H1 (cell line): Measurements from ENCODE around the gene DPM2. TPM values are rescaled to one million over a fixed set of nuclear protein-coding genes. Genes with fewer than 3 reads are reported as not detected.
A peak's percentile ranks its signal among the peaks of the same experiment; 100 is the strongest.

Source experiments
- BCL11A ChIP-seq, 2 experiments: IDR thresholded peaks; one replicate each; pipeline ENCODE4 v1.6.1; 2011; ENCODE audit warnings: low read depth in 2 of 2, low read length in 2 of 2, mild to moderate bottlenecking in 2 of 2
- KDM5A ChIP-seq: fragments of 200-600 bp; IDR thresholded peaks from 2 replicates; pipeline ENCODE4 v1.7.1; 2012; ENCODE audit warnings: mild to moderate bottlenecking, low read length, inconsistent platforms, mixed read lengths
- MAFK ChIP-seq: IDR thresholded peaks from 2 replicates; pipeline ENCODE4 v1.6.1; 2012; ENCODE audit warnings: low read depth, mild to moderate bottlenecking, improper control_type of control experiment, low read length
- TCF12 ChIP-seq: IDR thresholded peaks from 2 replicates; pipeline ENCODE4 v1.6.1; 2011; ENCODE audit warnings: low read depth, mild to moderate bottlenecking, low read length
- polyA plus RNA-seq, 7 experiments: library from polyadenylated mRNA; depleted of rRNA in 3 of 7; stranded (reverse) in 5 of 7; unstranded in 2 of 7; fragments of >200 nt in 5 of 7; fragments of 200-250 nt in 2 of 7; gene quantifications; 1 replicate in 5 of 7; 2 replicates in 1 of 7; 4 replicates in 1 of 7; pipeline versions ENCODE4 v1.2.1 to v1.2.3, GENCODE V29; 2011 to 2013; ENCODE audit warnings: missing spikeins in 2 of 7, mixed read lengths in 2 of 7
- total RNA-seq: library from RNA; stranded (reverse); fragmentation: NEBNext Ultra II Directional; extraction: Animal tissue kit (Norgen Biotek cat#: 25700); gene quantifications from 2 replicates; pipeline ENCODE4 v1.2.1, GENCODE V29; 2021

The DPM2 gene
- total and polyA plus RNA-seq, 2 of the 8 experiments (the other 6 are each of a cell fraction or from before 2014, with no cell fraction given): 45.4 to 95.4 TPM

DNA sequence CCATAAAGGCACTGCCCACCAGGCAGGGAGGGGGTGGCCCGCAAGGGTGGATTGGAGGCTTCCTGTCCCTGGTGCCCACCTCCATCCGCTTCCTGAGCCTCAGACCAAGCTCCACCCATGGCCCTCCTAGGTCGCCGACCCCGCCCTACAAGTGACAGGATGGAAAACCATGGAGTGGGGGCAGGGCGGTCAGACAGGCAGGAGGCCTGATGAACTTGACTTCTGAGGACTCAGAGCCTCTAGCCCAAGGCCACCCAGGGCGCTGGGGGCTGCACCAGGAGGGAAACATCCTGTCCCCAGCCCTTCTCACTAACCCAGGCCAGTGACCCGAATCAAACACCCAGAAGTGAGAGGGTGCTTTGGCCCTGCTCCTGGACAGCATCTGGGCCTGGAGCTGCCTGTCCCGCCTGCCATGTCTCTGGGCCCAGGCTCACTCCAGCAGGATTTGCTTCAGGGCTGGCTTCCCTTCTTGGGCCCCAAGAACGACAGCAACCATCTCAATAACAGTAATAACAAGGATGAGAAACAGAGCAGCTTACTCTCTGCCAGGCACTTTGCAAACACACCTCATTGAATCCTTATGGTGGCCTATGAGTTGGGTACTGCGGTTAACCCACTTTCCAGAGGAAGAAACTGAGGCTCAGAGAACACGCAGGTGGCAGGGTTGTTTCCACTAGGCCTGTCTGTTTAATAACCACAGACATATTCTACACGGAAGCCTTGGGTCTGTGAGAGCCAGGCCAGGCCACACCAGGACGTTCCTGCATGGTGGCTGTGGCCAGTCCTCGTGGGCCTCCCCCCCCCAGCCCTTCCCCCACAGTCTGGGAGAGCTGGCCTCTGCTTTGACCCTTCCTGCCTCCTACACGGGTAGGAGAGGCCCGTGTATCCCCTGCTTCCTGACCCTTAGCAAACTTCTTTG lies 33.8 kb downstream of the DPM2 start (continued):
- no peak for TF ChIP-seq KDM5A
- TF ChIP-seq BCL11A (IDR thresholded peaks at IDR 0.05; ENCODE audit: low read depth in 2 of 2, low read length in 2 of 2): no peak
- 0 out of 2 replicates have a peak, but pooled peaks have one; percentile 30 for TF ChIP-seq TCF12
- no peak for TF ChIP-seq MAFK
- TF ChIP-seq, all 59 proteins: peak for 5
